NCI-H2227 treated with DMSO at 0.1 percent for 48 hours (cell line): ENCODE results near the gene PSMC3.

Source experiments
- DNase-seq: peaks from one replicate; lab custom pipeline; 2025; lab: John Stamatoyannopoulos, UW

Gene PSMC3

DNA sequence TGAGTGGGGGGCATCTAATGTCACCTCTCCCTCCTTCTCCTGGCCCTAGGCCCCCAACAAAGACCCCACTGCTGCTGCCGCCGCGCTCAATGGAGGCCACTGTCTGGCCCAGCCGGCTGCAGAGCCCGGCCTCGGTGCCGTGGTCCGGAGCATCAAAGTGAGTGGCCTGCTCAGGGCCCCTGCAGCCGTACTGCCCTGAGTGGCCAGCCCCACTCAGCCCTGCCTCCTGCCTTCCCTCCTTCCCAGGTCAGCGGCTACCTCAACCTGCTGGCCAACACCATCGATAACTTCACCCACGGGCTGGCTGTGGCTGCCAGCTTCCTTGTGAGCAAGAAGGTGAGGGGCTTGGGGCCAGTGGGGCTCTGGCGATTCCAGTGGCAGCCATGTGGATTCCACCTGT lies 12.9 kb downstream of the PSMC3 start:
- DNase-seq, result no peak

DNA sequence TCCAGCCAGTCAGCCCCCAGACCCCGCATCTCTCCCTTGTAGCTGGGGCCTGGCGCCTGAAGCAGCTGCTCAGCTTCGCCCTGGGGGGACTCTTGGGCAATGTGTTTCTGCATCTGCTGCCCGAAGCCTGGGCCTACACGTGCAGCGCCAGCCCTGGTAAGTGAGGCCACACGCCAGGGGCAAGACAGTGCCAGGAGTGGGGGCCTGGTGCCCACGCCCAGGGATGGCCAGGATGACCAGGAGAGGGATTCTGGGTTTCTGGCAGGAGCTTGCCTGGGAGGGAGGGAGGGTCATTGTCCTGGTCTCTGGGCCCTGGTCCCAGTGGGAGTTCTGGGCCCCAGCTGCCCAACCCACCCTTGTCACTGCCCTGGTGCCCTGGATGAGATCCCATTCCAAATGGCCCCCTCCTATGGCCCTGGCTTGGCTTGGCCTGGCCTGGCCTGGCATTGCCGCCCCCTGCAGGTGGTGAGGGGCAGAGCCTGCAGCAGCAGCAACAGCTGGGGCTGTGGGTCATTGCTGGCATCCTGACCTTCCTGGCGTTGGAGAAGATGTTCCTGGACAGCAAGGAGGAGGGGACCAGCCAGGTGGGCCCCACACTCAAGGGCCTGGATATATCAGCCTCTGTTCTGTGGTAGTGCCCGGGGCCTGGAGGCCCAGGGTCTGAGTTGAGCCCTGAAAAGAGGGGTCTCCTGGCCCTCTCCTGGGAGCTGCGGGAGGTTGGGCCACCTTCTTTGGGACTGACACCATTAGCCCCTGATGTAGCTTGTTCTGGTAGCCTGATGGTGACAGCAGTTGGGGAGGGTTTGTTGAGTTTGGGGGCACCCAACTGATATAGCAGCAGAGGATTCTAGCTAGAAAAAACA lies 14.1 kb downstream of the PSMC3 start:
- DNase-seq, result no peak

DNA sequence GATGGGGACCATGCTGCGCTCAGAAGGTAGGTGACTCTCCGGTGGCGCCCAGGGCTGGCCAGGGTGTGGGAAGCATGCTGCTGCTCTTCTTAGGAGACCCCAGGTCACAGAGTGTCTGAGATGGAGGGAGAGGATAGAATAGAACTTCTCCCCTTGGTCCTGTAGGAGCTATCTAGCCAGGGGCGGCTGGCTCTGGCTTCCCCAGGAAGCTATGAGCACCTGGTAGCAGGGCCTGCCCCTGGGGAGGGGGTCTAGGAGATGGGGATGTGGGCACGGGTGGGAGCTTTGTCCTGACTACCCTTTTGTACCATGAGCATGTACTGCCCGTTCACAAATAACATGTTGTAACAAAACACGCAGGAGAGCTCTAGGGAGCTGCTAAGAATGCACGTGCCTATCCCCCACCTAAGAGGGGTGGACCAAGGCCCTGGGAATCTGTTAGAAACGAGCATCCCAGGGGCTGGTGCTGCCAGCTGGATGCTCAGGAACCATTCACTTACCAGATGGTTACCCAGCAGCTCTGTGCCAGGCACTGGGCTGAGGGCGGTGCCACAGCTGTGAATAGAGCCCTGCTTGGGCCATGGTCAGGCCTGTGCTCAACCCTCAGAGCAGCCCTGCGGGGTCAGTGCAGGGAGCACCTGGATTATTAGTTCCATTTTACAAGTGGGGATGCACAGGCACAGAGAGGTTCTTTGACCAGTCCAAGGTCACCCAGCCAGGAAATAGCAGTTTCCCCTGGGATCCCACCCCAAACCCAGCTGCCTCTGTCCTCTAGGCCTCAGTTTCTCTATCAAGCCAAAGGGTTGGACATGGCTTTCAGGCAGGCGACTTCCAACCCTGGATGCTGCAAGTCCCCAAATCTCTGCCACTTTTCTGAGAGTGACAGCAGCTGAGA lies 15.6 kb downstream of the PSMC3 start:
- no peak for DNase-seq

DNA sequence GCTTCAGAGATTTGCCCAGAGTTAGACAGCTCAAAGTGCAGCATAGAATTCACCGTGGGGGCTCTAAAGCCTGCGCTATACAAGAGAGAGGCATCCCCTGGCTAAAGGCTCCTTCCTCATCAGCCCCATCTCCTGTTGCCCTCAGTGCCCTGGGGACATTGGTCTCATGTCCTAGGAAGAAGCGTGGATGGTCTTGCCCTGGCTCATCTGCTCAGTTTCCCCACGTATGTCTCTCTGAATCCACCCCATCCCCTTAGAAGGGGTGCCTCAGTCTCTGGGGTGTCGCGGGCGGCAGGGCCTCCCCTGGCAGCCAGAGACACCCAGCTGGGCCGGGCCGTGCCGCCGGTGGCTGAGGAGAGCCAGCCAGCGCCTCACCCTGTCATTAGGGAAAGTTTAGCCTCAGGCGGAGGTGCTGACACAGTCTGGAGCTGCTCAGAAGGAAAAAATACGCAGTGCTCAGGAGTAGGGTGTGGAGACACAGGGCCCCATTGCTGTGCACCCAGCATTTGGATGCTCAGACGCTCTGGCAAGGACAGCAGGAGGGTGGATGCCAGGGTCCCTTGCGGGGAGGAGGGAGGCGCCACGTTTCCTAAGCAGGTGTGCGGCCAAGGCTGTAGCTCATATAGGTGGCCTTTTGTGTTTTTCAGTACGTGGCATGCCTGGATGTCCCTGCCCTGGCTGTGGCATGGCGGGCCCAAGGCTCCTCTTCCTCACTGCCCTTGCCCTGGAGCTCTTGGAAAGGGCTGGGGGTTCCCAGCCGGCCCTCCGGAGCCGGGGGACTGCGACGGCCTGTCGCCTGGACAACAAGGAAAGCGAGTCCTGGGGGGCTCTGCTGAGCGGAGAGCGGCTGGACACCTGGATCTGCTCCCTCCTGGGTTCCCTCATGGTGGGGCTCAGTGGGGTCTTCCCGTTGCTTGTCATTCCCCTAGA lies 16.5 kb downstream of the PSMC3 start:
- no peak for DNase-seq

DNA sequence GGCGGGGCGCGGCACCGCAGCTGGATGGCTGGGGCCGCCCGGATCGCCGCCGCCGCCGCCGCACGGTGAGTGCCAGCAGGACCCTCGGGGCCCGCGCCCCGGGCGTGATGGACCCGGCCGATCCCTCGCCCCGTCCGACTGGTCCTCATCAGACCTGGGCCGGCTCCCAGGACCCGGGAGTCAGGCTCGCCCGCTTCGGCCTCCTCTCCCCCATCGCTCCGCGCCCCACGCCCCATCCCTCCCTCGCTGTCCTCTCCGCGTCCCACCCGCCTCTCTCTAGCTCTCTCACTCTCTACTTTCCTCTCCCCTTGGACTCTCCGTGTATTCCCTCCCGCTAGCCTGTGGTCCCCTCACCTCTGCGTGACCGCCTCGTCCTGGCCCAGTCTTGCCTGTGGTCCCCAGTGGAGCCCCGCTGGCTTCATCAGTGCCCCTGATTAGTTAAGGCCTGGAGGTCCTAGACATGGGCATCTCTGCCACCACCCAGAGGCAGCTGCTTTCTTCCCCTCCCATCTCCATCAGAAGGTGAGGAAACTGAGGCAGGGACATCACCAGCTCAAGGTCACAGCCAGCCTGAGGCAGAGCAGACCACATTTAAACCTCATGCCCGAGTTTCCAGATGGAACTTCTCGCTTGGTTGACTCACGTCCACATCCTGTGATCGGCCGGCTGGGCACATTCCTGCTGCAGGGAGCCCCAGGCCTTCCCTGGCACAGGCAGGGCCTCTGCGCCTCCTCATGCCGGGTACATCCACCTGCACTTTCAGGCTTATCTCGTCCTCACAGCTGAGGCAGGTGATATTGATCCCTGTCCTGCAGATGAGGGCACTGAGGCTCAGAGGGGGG lies 17.4 kb downstream of the PSMC3 start:
- DNase-seq, result peak; percentile 23

DNA sequence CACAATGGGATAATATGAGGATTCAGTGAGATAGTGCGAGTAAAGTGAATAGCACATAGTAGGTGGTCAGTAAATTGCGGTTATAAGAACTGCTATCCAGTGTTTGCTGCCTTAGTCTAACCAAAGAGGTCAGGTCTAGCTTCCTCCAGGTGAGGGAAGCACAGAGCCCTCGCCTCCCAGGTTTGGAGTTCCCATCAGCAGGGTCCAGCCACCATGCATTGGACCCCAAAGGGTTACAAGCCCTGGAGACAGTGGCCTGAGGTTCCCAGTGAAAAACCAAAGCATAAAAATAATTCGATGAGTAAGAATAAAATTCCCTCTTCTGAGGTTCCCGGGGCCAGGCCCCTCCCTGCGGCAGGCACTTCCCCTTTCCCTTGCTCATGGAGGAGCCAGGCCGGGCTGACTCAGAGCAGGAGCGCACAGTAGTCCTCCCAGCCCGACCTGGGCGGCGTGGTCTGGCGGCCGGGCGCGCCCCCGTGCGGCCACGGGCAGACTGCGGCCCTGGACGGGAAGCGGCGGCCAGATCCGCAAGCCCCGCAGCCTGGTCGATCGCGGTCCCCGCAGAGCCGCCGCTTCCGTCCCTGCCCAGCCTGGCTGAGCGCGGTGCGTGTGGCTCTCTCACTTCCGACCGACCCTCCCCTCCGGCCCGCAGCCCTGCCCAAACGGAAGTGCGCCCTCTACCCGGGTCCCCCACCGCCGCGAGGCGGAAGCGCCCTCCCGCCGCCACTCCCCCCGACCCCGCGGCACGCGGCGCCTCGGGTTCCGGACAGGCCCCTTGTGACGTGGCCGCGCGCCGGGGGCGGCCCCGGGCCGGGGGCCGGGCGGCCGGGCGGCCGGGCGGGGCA lies 18.3 kb downstream of the PSMC3 start, which contains the start of gene SLC39A13:
TSS of gene SLC39A13 (plus strand) at position 845 of the 845 bp plus-strand sequence. CDS start 1,505 bp downstream, outside the sequence.
- DNase-seq, result peak; percentile 94

DNA sequence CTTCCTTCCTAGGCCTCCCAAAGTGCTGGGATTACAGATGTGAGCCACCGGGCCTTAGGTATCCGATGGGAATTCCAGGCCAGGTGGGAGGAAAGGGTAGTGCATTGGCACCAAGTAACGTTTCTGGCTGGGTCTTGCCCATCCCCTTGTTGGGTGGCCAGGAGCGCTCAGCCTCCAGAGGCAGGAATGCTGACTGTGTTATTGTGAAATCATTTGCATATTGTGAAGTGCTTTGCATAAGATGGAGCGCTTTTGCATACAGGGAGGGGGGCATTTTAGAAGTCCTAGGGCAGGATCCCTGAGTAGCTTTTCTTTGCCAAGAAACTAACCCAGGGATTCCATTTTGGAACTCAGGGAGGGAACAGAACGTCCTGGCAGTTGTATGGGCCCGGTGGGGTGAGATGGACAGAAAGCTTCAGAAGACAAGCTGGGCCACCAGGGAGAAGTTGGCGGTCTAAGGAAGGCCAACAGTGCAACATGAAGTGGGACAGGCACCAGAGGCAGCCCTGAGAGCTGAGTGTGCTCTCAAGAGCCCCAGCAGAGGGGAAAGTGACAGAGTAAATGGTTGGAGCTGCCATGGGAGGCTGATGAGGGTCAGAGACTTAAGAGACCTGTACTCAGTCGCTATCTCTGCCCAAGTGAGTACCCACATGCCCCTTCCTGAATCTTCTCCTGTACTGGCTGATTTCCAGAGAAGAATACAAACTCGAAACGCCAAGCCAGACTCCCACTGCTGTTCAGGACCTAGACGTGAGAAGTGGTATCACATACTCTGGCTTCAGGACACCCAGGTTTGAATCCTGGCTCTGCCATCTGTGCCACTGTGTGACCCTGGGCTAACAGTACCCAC lies 19.1 kb downstream of the PSMC3 start:
- DNase-seq, result no peak

DNA sequence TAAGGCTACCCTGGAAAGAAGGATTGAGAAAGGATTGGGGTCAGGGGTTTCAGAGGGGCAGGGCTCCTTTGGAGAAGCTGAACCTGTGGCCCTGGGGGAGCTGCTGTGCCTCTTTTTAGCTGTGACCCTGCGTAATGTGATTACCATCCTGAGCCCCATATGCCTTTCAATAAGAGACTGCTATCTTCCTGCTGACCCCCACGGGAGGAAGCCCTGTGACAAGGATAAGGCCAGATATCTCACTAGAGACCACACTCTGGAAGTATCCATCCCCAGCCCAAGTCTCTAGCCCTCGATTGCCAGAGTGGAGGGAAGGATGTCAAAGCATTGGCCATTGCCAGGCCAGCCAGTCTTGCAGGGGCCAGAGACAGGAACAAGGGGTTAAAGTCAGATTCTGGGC lies 22.7 kb downstream of the PSMC3 start:
- no peak for DNase-seq

DNA sequence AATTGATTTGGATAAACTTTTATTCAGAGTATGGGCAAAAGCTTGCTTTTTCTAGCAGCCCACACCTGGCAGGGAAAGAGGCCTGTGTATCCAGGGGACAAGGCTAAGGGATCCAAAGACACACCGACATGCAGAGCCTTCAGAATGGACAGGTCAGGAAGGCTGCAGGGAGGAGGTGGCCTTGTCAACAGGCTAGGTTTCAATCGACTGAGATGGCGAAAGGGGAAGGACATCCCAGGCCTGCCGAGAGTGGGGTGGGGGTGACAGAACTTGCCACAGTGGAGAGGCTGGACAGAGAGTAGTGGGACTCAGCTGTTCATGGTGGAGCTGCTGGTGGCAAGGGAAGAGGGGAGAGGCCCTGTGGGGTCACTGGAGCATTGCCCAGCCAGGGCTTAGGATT lies 23.1 kb downstream of the PSMC3 start:
- no peak for DNase-seq

DNA sequence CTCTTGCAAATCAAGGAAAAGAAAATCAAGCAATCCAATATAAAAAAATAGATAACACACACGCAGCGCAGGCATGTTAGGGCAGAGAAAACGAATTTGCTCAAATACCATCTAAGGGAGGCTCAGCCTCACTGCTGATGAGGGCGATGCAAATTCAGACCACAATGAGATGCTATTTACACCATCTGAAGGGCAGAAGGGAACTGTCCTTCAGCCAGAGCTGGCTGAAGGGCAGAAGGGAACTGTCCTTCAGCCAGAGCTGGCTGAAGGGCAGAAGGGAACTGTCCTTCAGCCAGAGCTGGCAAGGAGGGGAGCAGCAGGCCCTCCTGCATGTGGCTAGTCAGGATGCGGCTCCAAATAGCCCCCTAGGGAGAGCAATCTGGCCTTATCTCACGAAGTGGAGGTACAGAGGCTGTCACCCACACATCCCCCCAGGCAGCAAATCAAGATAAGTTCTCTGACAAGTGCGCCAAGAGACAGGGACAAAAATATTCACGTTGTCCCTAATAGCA lies 25.4 kb downstream of the PSMC3 start:
- DNase-seq, result no peak

DNA sequence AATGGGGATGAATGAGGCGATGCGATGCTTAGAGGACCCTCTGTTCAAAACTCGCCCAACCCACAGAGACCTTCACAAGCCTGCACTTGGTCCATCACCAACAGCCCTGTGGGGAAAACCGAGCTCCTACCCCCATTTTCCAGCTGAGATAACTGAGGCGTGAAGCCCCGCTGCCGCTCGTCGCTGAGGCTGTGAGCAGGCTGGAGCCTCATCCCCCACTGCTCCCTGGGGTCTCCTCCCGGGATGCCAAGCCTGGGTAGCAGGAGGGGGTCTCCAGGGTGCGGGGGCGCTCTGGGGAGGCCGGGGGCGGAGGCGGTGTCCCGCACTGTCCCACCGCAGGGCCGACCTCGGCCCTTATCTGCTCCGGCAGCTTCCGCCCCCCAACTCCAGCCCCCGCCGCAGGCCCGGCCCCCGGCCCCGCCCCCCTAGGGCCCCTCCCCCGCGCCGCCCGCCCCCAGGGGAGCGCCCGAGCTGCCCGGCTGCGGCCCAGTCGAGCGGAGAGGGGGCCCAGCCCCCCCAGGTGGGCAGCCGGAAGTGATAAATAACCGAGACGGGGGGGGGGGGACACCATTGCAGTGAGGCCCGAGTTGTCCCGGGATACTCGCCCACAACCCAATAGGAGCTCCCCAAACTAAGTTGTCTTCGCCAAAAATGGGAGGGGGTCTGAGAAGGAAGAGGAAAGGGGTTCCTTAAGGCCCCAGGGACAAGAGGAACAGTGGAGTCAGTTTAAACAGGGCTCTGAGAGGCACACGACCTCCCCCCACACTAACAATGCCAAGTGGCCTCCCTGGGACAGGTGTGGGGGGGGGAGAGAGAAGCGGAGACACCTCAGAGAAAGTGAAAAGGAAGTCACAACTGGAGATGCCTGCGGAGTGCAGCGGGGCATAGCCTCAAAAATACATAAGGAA lies 26.1 kb downstream of the PSMC3 start:
- DNase-seq, result no peak

DNA sequence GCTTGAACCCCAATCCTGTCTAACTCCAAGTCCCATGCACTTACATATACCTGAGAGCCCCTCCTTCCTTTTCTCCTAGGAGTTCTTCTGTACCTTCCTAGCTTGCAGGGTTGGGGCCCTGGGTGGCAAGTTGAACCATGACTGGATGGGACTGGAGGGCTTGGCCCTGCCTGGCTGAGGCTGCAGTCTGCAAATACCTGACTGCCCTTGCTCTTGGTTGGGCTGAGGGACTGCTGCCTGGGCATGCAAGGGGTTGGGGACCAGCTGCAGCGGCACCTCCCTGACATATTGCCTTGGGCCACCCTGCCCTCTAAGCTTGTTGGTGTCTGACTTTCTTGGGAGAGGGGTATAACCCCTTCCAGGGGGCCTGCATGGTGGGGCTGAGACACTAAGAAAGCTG lies 27.7 kb downstream of the PSMC3 start:
- DNase-seq, result no peak

DNA sequence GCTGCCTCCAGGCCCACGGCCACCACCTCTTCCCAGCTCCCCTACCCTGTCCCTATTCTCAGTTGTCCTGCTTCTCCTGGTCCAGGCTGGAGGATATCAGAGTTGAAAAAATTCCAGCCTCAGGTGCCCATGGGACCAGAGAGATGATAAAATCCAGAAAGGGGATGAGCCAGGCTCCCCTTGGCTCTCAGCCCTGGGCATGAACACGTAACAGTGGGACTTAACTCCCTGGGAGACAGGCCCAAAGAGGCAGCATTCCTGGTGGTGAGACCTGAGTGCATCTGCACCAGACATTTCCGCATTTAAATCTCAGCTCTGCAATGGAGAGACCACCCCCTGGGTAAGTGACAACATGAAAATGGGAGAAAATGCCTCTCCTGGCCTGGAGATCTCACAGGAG lies 28.2 kb downstream of the PSMC3 start:
- no peak for DNase-seq

DNA sequence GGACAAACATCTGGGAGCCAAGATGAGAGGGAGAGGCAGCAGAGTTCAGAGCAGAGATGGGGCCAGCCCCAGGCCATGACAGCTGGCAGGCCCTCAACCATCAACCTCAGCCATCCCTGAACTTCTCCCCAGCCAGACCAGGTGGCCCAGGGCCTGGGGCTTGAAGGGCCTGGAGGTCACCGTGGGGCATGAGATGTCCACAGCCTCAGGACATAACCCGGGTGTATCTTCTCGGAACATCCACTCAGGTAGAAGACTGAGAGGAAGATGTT lies 30.3 kb downstream of the PSMC3 start:
- DNase-seq, result no peak

DNA sequence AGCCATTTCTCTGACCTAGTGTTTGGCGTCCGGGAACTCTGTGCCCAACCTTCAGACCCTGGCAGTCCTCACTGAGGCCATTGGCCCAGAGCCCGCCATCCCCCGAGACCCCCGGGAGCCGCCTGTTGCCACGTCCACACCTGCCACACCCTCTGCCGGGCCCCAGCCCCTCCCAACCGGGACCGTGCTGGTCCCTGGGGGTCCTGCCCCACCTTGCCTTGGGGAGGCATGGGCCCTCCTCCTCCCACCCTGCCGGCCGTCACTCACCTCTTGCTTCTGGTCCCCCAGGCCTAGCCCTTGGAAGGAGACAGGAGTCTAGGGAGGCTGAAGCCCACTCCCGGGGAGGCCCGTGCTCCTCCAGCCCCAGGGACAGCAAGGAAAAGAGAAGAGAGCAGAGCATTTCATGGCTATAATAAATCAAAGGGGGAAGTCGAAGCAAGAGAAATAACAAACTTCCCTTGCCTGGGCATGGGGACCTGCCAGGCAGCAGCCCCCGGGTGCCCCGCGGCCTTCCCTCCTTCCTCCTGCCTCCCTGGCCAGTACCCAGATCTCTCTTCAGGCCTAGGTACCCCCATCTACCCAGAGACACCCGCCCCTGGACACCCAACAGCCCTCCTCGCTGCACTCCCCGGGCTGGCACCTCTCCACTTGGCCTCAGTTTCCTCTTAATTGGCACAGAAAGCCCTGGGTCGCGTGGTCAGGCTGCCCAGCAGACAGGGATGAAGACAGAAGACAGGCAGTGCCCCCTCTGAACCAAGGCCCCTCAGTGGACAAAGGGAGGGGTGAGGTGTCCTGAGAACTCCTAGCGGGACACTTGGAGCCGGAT lies 30.8 kb downstream of the PSMC3 start:
- no peak for DNase-seq

DNA sequence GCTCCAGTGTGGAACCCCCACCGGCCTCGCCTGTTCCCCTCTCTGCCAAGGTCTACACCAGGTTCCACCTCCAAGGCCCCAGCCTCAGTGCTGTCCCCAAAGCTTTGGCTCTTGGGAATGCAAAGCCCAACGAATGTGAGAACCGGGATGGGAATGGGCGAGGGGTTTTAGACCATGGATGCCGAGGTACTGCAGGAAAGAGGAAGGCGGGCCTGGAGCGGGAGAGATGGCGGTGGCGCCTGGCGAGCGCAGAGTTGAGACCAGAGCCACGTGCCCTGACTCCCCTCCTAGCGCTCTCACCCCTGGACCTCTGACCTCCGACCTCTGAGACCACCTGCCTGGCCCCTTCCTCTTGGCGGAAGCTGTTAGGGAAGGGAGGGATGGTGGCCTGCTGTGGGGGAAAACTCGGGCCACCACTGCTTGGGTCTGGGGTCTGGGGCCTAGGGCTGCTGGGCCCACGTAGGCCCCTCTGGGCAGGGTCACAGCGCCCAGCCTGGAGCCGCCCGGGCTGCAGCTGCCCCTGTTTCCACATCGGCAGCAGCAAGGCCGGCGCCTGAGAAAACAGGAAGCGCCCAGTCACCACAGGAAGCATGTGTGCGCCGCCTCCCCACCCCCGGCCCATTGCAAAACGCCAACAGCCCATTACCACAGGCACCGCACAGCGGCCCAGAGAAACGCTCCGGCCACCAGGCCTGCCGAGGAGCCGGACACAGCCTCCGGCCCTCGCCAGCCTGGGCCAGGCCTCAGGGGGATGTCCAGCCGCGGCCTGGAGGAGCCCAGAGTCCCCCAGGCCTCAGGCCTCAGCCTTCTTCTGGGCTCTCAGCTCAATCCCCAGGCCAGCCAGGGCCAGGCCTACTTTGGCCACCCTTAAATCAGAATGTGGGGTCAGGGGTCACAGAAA lies 31.7 kb downstream of the PSMC3 start:
- no peak for DNase-seq
